HPDE6-E6E7 (cell line): ENCODE results near the gene GDF3.
"Not testable (repeated sequence)": the region's sequence is repeated elsewhere in the genome, so short reads cannot be mapped to it uniquely, and the experiment has no call there.

Experiments used
- DNase-seq: peaks from one replicate; pipeline ENCODE4 v3.0.0; 2011; ENCODE audit warnings: missing footprints; ENCODE audit errors: extremely low spot score

The GDF3 gene

GRCh38 chr12:7695566-7696197, at the start of gene GDF3:
Gene GDF3 (minus strand): TSS chr12:7695775. CDS start chr12:7695728, 47 bp downstream.
- no peak for DNase-seq

- DNase-seq: no peak
These were observed 37.4 kb upstream of the GDF3 start for GRCh38 chr12:7732993-7733392.

GRCh38 chr12:7731486-7731885, 35.9 kb upstream of the GDF3 start:
- no peak for DNase-seq

GRCh38 chr12:7730984-7731383, 35.4 kb upstream of the GDF3 start:
- not testable (repeated sequence) for DNase-seq

- no peak for DNase-seq
These were observed 34.2 kb upstream of the GDF3 start for GRCh38 chr12:7729746-7730145.

- DNase-seq: no peak
These were observed 28.4 kb upstream of the GDF3 start for GRCh38 chr12:7723926-7724325.

- no peak for DNase-seq
These were observed 24.6 kb upstream of the GDF3 start for GRCh38 chr12:7719946-7720730.

- DNase-seq: no peak
These were observed 20.8 kb upstream of the GDF3 start for GRCh38 chr12:7716381-7716780.

- DNase-seq: no peak
These were observed 17.4 kb upstream of the GDF3 start for GRCh38 chr12:7712841-7713442.

- DNase-seq: no peak
These were observed 15.6 kb upstream of the GDF3 start, which contains the start of gene DPPA3 for GRCh38 chr12:7711133-7711532. Gene DPPA3 (plus strand): TSS chr12:7711433. CDS start chr12:7711571, 138 bp downstream.

- DNase-seq: no peak
These were observed 14.5 kb upstream of the GDF3 start for GRCh38 chr12:7709969-7710675.

- no peak for DNase-seq
These were observed 10.3 kb upstream of the GDF3 start for GRCh38 chr12:7705846-7706245.

- no peak for DNase-seq
These were observed 376 bp downstream of the GDF3 start for GRCh38 chr12:7695237-7695560.

GRCh38 chr12:7694556-7695236, 879 bp downstream of the GDF3 start:
- DNase-seq: no peak

GRCh38 chr12:7693793-7694192, 1.8 kb downstream of the GDF3 start:
- DNase-seq: no peak

GRCh38 chr12:7681535-7681934, 14.0 kb downstream of the GDF3 start:
- DNase-seq: no peak

GRCh38 chr12:7679251-7680045, 16.1 kb downstream of the GDF3 start:
- DNase-seq: no peak

GRCh38 chr12:7678744-7679143, 16.8 kb downstream of the GDF3 start:
- no peak for DNase-seq

- DNase-seq: peak; percentile 10
These were observed 18.1 kb downstream of the GDF3 start for GRCh38 chr12:7677432-7677888.

- DNase-seq: not testable (repeated sequence)
These were observed 20.1 kb downstream of the GDF3 start for GRCh38 chr12:7675455-7675854.

- DNase-seq: no peak
These were observed 27.4 kb downstream of the GDF3 start for GRCh38 chr12:7668171-7668570.
